K562 (cell line): ENCODE measurements around the gene SLC12A4.
"Not testable (repeated sequence)": the region's sequence is repeated elsewhere in the genome, so short reads cannot be mapped to it uniquely, and the experiment has no call there.

Experiments used
- ELF1 ChIP-seq: fragments of 200-800 bp; sonication (Bioruptor generic); IDR thresholded peaks from 2 replicates; pipeline ENCODE4 v1.6.1; 2016; ENCODE audit warnings: missing genetic modification characterization, missing compliant biosample characterization
- EP300 ChIP-seq: IDR thresholded peaks from 2 replicates; pipeline ENCODE4 v1.6.1; 2012; ENCODE audit warnings: low read length, improper control_type of control experiment
- NR1H2 ChIP-seq: sonication (generic); formaldehyde crosslinking; IDR thresholded peaks from 2 replicates; pipeline ENCODE4 v1.4.0; 2020; ENCODE audit warnings: mild to moderate bottlenecking, missing genetic modification reagents
- ZNF174 ChIP-seq: fragments of 250-450 bp; sonication (Bioruptor Pico); IDR thresholded peaks from 2 replicates; pipeline ENCODE4 v1.4.0; 2020; ENCODE audit warnings: mild to moderate bottlenecking

DNA sequence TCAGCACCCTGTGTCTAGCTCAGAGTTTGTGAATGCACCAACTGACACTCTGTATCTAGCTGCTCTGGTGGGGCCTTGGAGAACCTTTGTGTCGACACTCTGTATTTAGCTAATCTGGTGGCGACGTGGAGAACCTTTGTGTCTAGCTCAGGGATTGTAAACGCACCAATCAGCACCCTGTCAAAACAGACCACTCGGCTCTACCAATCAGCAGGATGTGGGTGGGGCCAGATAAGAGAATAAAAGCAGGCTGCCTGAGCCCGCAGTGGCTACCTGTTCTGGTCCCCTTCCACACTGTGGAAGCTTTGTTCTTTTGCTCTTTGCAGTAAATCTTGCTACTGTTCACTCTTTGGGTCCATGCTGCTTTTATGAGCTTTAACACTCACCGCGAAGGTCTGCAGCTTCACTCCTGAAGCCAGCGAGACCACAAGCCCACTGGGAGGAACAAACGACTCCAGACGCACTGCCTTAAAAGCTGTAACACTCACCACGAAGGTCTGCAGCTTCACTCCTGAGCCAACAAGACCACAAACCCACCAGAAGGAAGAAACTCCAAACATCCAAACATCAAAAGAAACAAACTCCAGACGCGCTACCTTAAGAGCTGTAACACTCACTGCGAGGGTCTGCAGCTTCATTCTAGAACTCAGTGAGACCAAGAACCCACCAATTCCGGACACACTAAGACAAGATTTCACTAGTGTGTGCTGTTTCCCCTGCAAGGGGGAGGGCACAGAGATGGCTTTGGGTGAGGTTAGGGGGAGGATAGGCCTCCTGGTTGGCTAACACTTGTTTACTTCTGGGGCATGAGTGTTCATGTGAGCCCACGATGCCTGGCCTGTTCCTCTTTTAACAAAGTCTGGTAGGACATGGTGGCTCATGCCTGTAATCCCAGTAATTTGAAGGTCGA is 30.6 kb upstream of the SLC12A4 start, which contains the start of gene DPEP2:
- TF ChIP-seq ZNF174; NR1H2; EP300; ELF1 (tag): not testable (repeated sequence)
